ENCODE data around the gene BNIP5. TPM values are rescaled to one million over a fixed set of nuclear protein-coding genes. Genes with fewer than 3 reads are reported as not detected.
"Not testable (repeated sequence)": the region's sequence is repeated elsewhere in the genome, so short reads cannot be mapped to it uniquely, and the experiment has no call there.

Gene BNIP5
- total RNA-seq, 1 donor from 2014 or later = not detected

- no peak for DNase-seq
These were observed 28.2 kb upstream of the BNIP5 start for GRCh38 chr6:36364669-36365479.

GRCh38 chr6:36364061-36364635 lies 27.5 kb upstream of the BNIP5 start:
- not testable (repeated sequence) for DNase-seq

GRCh38 chr6:36363371-36363752 lies 26.7 kb upstream of the BNIP5 start:
- not testable (repeated sequence) for DNase-seq

DNA sequence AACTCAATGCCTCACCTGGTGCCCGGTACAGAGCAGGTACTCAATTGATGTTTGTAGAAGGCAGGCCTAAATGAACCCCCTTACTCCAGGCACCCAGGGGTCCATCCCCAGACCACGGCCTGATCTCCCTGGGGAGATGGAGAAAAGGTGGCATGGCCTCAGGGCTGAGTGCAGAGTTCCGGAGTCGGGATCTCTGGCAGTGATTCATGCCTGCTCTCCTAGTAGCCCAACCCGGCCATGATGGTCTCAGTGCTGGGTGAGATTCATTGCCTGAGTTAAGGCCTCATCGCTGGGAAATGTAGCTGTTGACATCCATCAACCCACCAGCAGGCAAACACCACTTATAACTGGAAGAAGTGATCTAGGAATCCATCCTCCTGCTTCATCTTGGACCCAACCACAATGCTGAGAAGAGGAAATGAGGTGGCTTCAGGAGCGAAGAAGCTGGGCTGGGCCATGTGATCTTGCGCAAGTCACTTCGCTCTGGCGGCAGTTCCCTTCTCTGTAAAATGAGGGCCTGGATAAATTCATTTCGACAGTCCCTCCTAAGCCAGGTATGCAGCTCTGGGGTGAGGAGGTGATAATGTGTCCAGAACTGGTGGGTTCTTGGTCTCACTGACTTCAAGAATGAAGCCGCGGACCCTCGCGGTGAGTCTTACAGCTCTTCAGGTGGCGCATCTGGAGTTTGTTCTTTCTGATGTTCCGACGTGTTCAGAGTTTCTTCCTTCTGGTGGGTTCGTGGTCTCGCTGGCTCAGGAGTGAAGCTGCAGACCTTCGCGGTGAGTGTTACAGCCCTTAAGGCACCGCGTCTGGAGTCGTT lies 26.1 kb upstream of the BNIP5 start:
- no peak for DNase-seq

GRCh38 chr6:36361071-36361470 lies 24.4 kb upstream of the BNIP5 start:
- no peak for DNase-seq

DNA sequence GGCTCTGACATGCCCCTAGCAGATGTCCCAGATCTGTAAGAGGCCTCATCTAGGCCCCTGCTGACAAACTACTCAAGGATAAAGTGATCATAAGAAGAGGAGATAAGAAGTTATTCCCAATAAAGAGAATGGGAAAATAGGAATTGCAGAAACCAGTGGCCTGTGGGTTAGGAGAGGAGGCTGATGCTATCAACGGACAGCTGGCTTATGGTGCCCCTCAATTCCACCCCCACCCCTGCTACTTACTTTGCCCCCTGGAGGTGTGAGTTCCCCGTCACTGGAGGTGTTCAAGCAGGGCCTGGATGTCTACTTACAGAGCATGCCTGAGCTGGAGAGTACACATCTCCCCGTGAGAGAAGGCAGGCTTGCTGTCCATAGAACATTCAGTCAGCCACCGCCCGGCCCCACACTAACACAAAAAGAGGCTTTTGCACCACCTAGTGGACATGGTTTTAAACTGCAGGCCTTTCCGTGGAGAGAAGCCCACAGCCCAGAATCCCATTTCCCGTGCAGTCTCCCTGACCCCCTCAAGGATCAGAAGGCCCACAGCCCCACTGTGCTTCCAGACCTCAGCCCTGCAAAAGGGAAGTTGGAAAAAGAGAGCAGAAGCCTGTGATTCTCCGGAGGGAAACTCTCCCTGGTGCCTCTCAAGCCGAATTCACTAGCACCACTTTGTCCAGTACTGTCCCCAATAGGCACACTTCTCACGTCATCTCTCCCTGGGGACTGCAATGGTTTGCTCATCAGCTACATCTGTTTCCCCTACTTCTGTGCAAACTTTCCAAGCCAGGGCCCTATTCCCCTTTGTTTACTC lies 23.8 kb upstream of the BNIP5 start:
- peak; percentile 71 for DNase-seq

- DNase-seq = no peak
These were observed 21.7 kb upstream of the BNIP5 start for GRCh38 chr6:36358226-36358915.

DNA sequence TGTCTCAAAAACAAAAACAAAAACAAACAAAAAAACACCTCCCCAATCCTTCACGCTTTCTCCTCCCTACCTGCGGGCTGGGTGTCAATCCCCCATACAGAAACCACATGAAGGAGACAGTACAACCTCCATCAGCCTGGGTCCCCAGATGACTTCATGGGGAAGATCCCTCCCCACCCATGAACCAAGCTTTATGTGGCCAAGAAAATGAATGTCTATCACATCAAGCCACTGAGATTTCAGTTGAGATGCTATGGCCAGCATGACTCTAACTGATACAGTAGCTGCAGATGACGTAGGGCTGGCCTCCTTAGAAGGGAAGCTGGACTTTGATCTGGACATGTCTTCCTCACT lies 21.2 kb upstream of the BNIP5 start:
- DNase-seq = no peak

DNA sequence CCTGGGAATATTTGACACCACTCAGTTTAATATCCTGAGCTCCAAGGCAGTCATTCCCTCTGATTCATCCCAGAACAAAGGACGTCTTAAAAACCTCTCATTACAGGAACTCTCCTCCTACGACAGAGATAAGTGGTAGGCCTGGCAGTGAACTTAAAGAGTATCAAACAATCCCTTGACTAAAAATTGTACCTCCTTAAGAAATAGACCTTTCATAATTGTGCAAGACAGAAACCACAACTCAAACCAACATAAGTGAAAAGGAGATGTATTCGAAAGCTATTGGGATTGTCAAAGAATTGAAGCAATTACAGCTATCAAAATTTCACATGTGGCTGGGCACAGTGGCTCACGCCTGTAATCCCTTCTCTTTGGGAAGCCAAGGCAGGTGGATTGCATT lies 19.1 kb upstream of the BNIP5 start:
- DNase-seq = no peak

GRCh38 chr6:36353411-36353915 lies 16.8 kb upstream of the BNIP5 start:
- DNase-seq = no peak

- no peak for DNase-seq
These were observed 15.9 kb upstream of the BNIP5 start for GRCh38 chr6:36352477-36353157.

GRCh38 chr6:36350681-36351571 lies 14.2 kb upstream of the BNIP5 start:
- DNase-seq = no peak

- no peak for DNase-seq
These were observed 13.4 kb upstream of the BNIP5 start for GRCh38 chr6:36350082-36350481.

- DNase-seq = peak; percentile 20
These were observed 12.6 kb upstream of the BNIP5 start for GRCh38 chr6:36349240-36349639.

DNA sequence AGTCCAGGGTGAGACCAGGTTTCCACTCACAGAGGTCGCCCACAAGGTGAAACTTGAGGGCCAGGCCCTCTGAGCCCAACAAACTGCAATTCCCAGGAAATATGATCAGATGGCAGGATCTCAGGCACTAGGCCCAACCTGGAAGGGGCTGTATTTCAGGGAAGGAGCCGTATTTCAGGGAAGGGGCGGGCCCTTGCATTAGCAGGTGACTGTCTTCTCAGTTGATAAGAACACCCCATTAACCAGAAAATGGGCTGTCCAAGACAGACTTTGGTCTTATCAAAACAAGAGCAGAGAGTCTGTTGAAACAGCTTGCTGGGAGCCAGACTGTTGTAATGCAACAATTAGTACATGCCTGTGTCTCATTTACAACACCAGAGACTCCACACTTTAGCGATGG lies 10.9 kb upstream of the BNIP5 start:
- DNase-seq = no peak

- DNase-seq = no peak
These were observed 10.0 kb upstream of the BNIP5 start for GRCh38 chr6:36346486-36347273.

DNA sequence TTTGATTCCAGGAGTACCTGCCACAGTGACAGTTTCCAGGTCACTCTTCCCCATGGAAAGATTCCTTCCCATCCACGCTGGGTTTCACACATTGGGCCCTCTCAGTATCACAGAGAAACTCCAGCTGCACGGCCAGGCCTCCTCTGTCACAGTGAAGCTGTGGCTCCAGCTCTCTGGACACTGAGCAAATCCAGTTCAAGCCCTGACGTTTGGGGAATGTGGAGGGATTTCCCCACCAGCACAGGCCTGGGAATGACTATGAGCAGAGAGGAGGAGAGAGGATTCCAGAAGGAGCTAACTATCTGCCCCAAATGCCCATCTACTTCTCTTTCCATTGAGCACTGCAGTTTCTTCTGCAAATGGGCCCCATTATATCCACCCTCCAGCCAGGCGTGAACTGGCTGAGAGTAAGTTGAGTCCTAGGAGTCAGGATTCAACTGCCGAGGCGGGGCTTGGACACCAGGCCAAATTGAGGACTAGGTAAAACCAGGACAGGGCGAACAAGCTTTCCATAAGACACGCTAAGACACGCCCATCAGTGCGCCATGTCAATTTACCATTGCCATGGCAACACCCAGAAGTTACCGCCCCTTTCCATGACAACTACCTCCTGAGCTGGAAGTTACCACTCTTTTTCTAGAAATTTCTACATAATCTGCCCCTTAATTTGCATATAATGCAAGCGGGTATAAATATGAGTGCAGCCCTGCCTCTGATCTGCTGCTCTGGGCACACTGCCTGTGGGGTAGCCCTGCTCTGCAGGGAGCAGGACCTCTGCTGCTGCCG lies 9.2 kb upstream of the BNIP5 start:
- DNase-seq = no peak

DNA sequence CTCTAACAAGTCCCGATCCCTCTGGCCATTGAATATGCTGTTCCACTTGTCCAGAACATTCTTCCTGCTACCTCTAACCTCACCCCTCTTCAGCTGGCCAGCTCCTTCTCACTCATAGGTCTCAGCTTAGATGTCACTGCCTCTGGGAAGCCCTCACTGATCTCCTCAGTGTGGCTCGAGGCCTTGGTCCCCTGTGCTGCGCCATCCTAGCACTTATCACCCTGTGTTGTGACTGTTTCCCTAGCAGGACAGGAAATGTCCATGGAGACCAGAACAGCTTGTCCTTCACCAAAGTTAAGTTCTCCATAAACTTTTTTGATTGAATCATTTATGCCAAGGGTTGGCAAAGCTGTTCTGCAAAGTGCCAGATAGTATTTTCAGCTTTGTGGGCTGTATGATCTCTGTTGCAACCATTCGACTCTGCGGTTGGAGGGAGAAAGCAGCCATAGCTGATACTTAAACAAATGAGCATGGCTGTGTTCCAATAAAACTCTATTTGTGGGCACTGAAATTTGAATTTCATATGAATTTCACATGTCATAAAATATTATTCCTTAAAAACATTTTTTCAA lies 6.5 kb upstream of the BNIP5 start:
- no peak for DNase-seq

Measured in occipital lobe (tissue), 2 donors.